DND-41 (cell line): ENCODE data around the gene MFSD2B.
A peak's percentile ranks its signal among the peaks of the same experiment; 100 is the strongest.

Experiments used
- EZH2 ChIP-seq: IDR thresholded peaks from 3 replicates; pipeline ENCODE4 v1.6.1; 2012; ENCODE audit warnings: borderline replicate concordance, low read depth, mild to moderate bottlenecking, moderate library complexity, low read length, inconsistent platforms; ENCODE audit not compliant: severe bottlenecking
- TF ChIP-seq, protein P1 (sequence below): IDR thresholded peaks from 2 replicates; pipeline ENCODE4 v1.5.1; 2012; ENCODE audit warnings: borderline replicate concordance, low read length, moderate library complexity, mild to moderate bottlenecking; ENCODE audit not compliant: poor library complexity, severe bottlenecking; ENCODE audit errors: extremely low read depth

DNA sequence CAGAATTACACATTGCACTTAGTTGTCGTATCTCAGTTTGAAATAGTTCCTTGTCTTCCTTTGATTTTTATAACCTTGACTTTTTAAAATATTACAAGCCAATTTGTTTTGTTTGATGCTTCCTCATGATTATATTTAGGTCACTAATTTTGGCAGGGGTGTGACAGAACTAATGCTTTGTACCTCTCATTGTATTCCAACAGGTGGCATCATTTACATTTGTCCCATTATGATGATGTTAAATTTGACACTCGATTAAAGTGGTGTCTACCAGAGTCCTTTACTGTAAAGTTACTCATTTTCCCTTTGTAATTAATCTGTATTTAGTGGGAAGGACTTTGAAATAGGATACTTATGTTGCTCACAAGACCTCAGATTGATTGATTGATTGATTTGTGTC lies 21.5 kb upstream of the MFSD2B start:
- TF ChIP-seq, protein P1, sequence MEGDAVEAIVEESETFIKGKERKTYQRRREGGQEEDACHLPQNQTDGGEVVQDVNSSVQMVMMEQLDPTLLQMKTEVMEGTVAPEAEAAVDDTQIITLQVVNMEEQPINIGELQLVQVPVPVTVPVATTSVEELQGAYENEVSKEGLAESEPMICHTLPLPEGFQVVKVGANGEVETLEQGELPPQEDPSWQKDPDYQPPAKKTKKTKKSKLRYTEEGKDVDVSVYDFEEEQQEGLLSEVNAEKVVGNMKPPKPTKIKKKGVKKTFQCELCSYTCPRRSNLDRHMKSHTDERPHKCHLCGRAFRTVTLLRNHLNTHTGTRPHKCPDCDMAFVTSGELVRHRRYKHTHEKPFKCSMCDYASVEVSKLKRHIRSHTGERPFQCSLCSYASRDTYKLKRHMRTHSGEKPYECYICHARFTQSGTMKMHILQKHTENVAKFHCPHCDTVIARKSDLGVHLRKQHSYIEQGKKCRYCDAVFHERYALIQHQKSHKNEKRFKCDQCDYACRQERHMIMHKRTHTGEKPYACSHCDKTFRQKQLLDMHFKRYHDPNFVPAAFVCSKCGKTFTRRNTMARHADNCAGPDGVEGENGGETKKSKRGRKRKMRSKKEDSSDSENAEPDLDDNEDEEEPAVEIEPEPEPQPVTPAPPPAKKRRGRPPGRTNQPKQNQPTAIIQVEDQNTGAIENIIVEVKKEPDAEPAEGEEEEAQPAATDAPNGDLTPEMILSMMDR = peak; percentile 47
- TF ChIP-seq EZH2 = no peak
